Glomerular endothelial cell (primary cell): ENCODE data around the gene RNF115. TPM values are rescaled to one million over a fixed set of nuclear protein-coding genes. Genes with fewer than 3 reads are reported as not detected.
"Not testable (repeated sequence)": the region's sequence is repeated elsewhere in the genome, so short reads cannot be mapped to it uniquely, and the experiment has no call there.

Experiments
- DNase-seq: peaks from one replicate; pipeline ENCODE4 v3.0.0-alpha.2; 2011; ENCODE audit warnings: low read depth, low spot score; ENCODE audit errors: extremely low read depth
- total RNA-seq: library from RNA; depleted of rRNA; stranded (reverse); fragments of >200 nt; gene quantifications from 2 replicates; pipeline ENCODE4 v1.2.3, GENCODE V29; 2015

Gene RNF115
- total RNA-seq, 1 donor from 2014 or later, result 12.3 TPM

DNA sequence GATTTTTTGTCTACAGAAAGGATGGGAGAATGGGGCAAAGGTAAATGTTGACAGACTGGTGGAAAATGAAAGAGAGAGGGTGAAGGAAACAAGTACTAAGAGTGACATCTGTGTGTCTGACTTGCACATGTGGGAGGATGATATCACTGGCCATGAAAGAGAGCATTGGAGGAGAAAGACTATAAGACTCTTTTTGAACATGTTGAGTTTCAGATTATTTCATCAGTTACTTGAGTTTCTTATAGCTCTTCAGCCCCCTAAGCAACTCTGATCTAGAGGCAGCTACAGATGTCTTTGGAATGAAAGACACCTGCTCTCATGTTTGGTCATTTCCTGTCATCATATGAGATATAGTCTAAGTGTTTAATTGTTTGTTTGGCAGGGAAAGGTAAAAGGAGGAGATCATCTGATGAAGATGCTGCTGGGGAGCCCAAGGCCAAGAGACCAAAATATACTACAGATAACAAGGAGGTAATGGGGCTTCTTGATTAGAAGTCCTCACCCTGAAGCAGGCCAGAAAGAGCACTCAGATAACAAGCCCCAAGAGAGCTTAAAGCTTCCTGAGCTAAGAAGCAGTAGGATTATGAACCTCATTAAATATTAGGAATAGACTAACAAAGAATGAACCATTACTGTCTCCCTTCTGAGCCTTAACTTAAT is 4.6 kb upstream of the RNF115 start:
- no peak for DNase-seq

- DNase-seq, result no peak
These were observed 4.1 kb upstream of the RNF115 start for GRCh38 chr1:145827966-145828365.

DNA sequence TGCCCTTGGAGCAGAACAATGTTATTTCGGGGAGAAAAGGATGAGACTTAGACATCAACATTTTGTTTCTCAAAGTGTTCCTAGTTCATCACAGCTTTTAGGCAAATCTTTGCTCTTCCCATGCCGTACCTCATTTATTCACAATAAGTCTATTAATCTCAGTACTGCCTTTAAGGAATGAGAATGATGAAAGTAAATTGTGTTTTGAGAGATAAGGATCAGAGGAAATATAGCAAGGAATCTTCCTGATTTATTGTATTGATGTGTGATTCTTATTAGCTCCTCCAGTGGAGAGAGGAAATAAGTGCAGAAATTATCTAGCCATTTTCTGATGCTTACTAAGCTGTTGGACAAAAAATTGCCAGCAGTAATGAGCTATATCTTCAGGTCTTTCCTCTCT is 2.1 kb upstream of the RNF115 start:
- no peak for DNase-seq

DNA sequence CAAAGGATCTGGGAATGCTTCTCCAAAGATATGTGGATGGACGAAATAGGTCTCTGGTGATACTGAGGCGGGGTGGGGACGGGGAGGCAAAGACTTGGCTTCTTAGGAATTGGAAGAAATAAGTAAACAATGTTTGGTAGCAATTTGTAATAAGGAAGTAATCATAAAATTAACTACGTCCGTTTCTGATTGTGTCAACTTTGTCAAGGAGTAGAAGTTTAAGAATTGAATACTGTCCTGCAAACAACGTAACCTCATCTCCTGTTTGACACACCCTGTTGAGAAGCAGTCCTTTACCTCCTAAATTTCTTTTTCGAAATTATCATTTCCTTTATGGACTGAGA is 576 bp upstream of the RNF115 start:
- DNase-seq, result no peak

DNA sequence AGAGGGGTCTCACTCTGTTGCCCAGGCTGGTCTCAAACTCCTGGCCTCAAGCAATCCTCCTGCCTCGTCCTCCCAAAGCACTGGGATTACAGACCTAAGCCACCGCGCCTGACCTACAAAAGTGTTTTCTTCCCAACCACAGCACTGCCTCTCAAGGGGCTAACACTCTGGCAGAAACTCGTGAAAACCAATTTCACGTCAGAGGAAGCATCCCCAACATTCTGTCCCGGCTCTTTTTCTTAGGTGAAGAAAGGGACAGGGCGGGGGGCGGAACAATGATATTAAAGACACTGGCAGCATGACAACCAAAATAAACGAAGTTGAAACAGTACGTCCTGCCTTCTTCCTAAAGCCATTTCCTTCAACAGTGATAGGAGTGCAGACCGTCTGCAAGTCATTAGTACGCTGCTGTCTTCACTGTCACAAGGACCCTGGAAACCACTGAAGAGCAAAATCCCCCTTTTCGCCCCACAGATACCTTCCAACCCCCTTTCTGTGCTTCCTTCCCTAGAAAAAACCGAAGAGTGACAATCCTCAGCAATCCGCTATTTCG is 1.0 kb downstream of the RNF115 start:
- DNase-seq, result not testable (repeated sequence)

GRCh38 chr1:145818095-145818494 is 5.8 kb downstream of the RNF115 start:
- DNase-seq, result not testable (repeated sequence)

GRCh38 chr1:145812977-145813810 is 10.7 kb downstream of the RNF115 start:
- DNase-seq, result not testable (repeated sequence)

DNA sequence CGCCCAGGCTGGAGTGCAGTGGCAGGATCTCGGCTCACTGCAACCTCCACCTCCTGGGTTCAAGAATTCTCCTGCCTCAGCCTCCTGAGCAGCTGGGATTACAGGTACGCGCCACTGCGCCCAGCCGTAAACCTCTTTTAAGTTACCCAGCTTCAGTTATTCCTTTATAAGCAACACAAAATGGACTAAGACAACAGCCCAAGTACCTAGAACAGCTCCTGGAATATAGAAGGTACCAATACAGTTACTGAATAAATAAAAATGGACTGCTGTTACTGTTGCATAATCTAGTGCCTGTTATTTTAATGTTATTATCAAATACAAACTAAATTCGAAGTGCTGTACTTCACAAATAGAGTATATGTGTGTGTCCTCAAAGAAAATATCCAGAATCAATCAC is 17.1 kb downstream of the RNF115 start:
- no peak for DNase-seq

- DNase-seq, result no peak
These were observed 17.5 kb downstream of the RNF115 start for GRCh38 chr1:145806408-145806807.

GRCh38 chr1:145805057-145805456 is 18.8 kb downstream of the RNF115 start:
- DNase-seq, result no peak

GRCh38 chr1:145804235-145805045 is 19.5 kb downstream of the RNF115 start:
- DNase-seq, result no peak

DNA sequence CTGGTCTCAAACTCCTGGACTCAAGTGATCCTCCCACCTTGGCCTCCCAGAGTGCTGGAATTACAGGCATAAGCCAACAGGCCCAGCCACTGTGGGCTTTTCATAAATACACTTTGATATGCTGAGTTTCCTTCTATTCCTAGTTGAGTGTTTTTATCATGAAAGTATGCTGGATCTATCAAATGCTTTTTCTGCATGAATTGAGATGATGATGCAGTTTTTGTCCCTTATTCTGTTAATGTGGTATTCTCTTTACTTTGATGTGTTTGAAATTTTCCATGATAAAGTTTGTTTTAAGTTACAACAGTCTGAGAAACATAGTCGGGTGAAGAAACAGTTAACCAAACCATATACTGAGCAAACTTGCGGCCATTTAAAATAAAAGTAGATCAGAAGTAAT is 24.1 kb downstream of the RNF115 start:
- no peak for DNase-seq

DNA sequence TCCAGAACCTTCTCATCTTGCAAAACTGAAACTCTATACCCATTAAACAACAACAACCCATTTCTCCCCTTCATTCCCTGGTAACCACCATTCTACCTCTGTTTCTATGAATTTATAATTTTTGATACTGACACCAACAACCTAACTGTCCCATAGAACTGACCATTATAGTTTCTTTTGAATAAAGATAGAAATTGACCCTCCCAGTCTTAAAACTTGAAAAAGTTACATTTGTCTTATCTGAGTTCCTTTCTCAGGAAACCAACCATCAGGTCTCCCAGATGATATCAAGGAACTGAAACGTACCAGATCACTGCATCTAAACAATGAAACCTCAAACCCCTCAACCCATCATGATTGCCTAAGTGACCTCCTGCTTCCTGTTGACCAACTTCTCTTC is 27.1 kb downstream of the RNF115 start:
- no peak for DNase-seq

DNA sequence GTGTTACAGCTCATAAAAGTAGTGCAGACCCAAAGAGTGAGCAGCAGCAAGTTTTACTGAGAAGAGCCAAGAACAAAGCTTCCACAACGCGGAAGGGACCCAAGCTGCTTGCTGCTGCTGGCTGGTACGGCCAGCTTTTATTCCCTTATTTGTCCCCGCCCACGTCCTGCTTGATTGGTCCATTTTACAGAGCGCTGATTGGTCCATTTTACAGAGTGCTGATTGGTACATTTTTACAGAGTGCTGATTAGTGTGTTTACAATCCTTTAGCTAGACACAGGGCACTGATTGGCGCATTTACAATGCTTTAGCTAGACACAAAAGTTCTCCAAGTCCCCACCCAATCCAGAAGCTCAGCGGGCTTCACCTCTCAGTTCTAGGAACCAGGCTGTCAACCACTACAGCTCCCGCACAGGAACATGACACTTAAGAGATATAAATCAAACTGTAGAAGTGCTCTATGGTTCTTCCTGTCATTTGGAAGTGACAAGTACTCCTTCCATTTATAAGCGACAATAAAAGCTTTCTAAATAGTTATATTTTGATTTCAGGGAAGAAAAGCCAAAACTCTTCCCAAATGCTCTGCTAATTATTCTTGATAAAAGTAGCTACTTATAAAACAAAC is 28.5 kb downstream of the RNF115 start:
- no peak for DNase-seq

DNA sequence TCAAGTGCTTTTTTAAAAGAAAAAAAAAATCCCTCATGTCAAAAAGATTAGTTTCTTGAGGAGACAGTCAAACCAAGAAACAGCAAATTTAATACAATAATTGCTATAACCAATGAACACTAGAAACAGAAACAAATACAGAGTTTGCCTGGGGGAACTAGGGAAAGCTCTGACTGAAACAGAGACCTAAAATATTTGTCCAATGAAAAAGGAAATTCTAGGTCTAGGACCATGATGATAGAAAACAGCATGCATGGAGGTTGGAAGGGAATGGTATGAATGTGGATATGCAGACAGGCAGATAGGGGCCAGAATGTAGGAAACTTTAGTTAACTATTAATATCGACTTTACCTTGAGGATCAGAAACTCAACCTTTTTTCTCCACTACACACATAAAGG is 31.4 kb downstream of the RNF115 start:
- no peak for DNase-seq

DNA sequence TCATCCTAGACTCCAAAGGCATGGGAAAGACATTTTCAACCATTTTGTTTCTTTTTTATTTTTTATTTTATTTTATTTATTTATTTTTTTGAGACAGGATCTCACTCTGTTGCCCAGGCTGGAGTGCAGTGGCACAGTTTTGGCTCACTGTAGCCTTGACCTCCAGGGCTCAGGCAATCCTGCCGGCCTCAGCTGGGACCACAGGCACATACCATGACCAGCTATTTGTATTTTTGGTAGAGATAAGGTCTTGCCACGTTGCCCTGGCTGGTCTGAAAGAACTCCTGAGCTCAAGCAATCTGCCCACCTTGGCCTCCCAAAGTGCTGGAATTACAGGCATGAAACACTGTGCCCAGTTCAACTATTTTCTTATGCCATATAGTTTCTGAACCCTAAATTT is 32.0 kb downstream of the RNF115 start:
- not testable (repeated sequence) for DNase-seq

GRCh38 chr1:145788580-145788979 is 35.3 kb downstream of the RNF115 start:
- DNase-seq, result no peak

- no peak for DNase-seq
These were observed 37.6 kb downstream of the RNF115 start for GRCh38 chr1:145786271-145786670.

- no peak for DNase-seq
These were observed 38.3 kb downstream of the RNF115 start for GRCh38 chr1:145785547-145785946.

DNA sequence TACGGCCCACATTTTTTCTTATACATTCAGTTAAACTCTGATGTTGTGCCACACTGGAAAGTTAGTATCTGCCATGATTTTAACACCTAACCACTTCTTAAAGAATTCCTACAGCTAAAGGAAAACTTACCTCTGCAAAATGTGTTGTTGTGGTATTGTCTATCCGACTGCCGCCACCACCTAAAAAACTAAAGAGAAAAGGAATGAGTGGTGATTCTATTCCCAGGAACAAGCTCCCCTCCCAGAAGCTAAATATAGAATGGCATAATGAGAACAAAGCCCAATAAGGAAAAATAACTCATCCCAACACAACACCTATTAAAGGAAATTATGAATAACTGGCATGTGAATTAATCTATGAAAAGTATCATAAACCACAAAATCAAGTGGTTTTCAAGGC is 39.5 kb downstream of the RNF115 start:
- DNase-seq, result no peak
